ENCODE results near the gene MSANTD1.

GRCh38 chr4:3226467-3226866 is 22.5 kb upstream of the MSANTD1 start:
- TF ChIP-seq REST (IDR thresholded peaks at IDR 0.05; ENCODE audit: insufficient replicate concordance, low read depth), result no peak
- no peak for TF ChIP-seq CTCF (IDR thresholded peaks at IDR 0.05; ENCODE audit: insufficient read depth, low read length)
- no peak for TF ChIP-seq POLR2AphosphoS5 (IDR thresholded peaks at IDR 0.05; ENCODE audit: low read depth)
- no peak for TF ChIP-seq SPI1 (IDR thresholded peaks at IDR 0.05; ENCODE audit: borderline replicate concordance, low read depth)

Measured in HL-60 (cell line).